Mesothelial cell of epicardium (in vitro differentiated cells): ENCODE results near the gene SETD2. TPM values are rescaled to one million over a fixed set of nuclear protein-coding genes. Genes with fewer than 3 reads are reported as not detected.

ENCODE experiments used
- DNase-seq, 2 experiments: peaks; one replicate each; pipeline ENCODE4 v3.0.0; 2021; ENCODE audit warnings: low spot score in 2 of 2; ENCODE audit not compliant: unreplicated experiment in 2 of 2
- H3K27ac Mint-ChIP-seq: 2 replicates; pipeline ENCODE4 v1.8.0; 2021; ENCODE audit warnings: mixed read lengths
- H3K27me3 Mint-ChIP-seq: 2 replicates; pipeline ENCODE4 v1.8.0; 2021; ENCODE audit warnings: low read depth, mixed read lengths
- H3K36me3 Mint-ChIP-seq: 2 replicates; pipeline ENCODE4 v1.8.0; 2021; ENCODE audit warnings: mixed read lengths
- H3K4me1 Mint-ChIP-seq: 2 replicates; pipeline ENCODE4 v1.8.0; 2021; ENCODE audit warnings: mixed read lengths
- H3K4me3 Mint-ChIP-seq: 2 replicates; pipeline ENCODE4 v1.8.0; 2021; ENCODE audit warnings: mild to moderate bottlenecking, moderate library complexity, mixed read lengths
- H3K9me3 Mint-ChIP-seq: 2 replicates; pipeline ENCODE4 v1.8.0; 2021; ENCODE audit warnings: mixed read lengths
- total RNA-seq: library from RNA; stranded (reverse); gene quantifications from 3 replicates; pipeline ENCODE4 v1.2.1, GENCODE V29; 2021
- TF ChIP-seq, protein P1 (sequence below): fragments of 200-600 bp; sonication (generic); IDR thresholded peaks from one replicate; pipeline ENCODE4 v1.5.0; 2021; ENCODE audit warnings: antibody characterized with exemption; ENCODE audit not compliant: unreplicated experiment

The SETD2 gene
- total RNA-seq, 1 donor from 2014 or later: 73.1 TPM

DNA sequence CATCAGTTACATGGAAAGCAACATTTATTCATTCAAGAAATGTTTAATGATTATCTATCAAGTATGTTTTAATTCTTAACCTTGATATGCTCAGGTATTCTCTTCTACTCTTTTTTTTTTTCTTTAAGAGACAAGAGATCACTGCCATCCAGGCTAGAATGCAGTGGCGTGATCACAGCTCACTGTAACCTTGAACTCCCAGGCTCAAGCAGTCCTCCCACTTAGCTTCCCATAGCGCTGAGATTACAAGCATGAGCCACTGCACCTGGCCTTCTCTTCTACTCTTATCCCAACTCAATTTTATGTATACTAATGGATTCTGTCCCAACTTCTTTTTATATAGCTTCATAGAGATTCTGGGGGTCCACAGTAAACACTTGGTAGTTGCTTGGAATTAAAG lies 50.9 kb downstream of the SETD2 start:
- no peak overlapping the region for H3K4me3 Mint-ChIP-seq
- peaks cover 8% of the 10 kb centered on the region for H3K4me1 Mint-ChIP-seq
- TF ChIP-seq, protein P1, sequence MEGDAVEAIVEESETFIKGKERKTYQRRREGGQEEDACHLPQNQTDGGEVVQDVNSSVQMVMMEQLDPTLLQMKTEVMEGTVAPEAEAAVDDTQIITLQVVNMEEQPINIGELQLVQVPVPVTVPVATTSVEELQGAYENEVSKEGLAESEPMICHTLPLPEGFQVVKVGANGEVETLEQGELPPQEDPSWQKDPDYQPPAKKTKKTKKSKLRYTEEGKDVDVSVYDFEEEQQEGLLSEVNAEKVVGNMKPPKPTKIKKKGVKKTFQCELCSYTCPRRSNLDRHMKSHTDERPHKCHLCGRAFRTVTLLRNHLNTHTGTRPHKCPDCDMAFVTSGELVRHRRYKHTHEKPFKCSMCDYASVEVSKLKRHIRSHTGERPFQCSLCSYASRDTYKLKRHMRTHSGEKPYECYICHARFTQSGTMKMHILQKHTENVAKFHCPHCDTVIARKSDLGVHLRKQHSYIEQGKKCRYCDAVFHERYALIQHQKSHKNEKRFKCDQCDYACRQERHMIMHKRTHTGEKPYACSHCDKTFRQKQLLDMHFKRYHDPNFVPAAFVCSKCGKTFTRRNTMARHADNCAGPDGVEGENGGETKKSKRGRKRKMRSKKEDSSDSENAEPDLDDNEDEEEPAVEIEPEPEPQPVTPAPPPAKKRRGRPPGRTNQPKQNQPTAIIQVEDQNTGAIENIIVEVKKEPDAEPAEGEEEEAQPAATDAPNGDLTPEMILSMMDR: no peak
- no peaks in the 10 kb centered on the region for H3K27me3 Mint-ChIP-seq
- peaks cover 32% of the 10 kb centered on the region for H3K36me3 Mint-ChIP-seq
- H3K9me3 Mint-ChIP-seq: no peaks in the 10 kb centered on the region
- H3K27ac Mint-ChIP-seq: no peak overlapping the region
- no peak for DNase-seq

DNA sequence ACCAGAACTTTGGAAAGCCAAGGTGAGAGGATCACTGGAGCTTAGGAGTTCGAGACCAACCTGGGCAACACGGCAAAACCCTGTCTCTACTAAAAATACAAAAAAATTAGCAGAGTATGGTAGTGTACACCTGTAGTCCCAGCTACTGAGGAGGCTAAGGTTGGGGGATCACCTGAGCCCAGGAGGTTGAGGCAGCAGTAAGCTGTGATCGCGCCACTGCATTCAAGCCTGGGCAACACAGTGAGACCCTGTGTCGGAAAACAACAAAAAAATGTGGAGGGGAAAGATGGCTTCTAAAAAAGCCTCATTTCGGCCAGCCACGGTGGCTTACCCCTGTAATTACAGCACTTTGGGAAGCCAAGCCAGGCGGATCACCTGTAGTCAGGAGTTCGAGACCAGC lies 54.5 kb downstream of the SETD2 start:
- TF ChIP-seq, protein P1: no peak
- no peak for DNase-seq
- peaks cover 36% of the 10 kb centered on the region for H3K36me3 Mint-ChIP-seq
- no peaks in the 10 kb centered on the region for H3K27me3 Mint-ChIP-seq
- no peaks in the 10 kb centered on the region for H3K9me3 Mint-ChIP-seq
- H3K4me1 Mint-ChIP-seq: peaks cover 7% of the 10 kb centered on the region
- H3K4me3 Mint-ChIP-seq: no peak overlapping the region
- peak overlapping the region; percentile 21 for H3K27ac Mint-ChIP-seq

DNA sequence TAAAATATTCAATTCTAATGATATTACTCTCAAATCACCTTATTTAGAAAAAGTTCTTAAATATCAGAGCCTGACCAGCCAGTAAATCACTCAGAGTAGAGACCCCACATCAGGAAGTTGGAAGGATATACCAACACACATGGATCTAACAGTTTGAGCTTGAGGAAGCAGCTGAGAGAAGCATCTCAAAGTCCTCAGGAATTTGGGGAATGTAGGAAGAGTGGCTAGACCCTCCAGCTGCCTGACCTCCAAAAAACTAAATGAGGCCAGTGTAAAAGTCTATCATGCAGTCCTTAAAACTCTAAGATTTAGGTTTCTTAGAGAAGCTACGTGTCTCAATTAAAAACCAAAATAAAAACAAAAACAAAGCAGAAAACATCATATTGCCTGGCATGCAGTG lies 55.4 kb downstream of the SETD2 start:
- no peak overlapping the region for H3K4me3 Mint-ChIP-seq
- H3K9me3 Mint-ChIP-seq: no peaks in the 10 kb centered on the region
- no peak for DNase-seq
- peak overlapping the region; percentile 82 for H3K27ac Mint-ChIP-seq
- H3K4me1 Mint-ChIP-seq: peaks cover 7% of the 10 kb centered on the region
- H3K27me3 Mint-ChIP-seq: no peaks in the 10 kb centered on the region
- peaks cover 31% of the 10 kb centered on the region for H3K36me3 Mint-ChIP-seq
- TF ChIP-seq, protein P1: no peak

DNA sequence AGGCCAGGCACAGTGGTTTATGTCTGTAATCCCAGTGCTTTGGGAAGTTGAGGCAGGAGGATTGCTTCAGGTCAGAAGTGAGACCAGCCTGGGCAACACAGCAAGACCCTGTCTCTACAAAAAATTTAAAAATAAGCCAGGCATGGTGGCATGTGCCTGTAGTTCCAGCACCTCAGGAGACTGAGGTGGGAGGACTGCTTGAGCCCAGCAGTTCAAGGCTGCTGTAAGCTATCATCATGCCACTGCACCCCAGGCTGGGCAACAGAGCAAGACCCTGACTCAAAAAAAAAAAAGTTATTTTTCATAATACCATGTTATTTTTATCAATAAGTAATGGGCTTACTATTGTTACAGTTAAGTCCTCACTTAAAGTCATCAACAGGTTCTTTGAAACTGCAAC lies 59.7 kb downstream of the SETD2 start:
- TF ChIP-seq, protein P1: no peak
- Mint-ChIP-seq H3K9me3 (no peaks in the 10 kb centered on the region), H3K36me3 (peaks cover 25% of the 10 kb centered on the region)

DNA sequence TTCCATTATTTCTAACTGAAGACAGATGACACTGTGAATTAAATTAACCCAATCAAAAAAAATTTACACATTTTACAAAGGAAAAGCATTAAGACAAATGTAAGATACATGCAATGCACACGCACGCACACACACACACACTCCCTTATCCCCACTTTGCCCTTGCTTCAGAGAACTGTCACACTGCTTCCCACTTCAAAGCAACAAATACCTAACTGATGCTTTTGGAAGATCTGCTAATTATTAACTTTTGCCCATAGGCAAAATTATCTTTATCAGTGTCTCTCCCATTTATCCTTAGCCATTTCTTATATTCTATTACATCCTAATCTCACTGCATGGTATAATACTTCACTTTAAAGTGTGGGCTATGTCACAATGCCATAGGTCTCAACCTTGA lies 60.3 kb downstream of the SETD2 start:
- Mint-ChIP-seq H3K27me3 (no peaks in the 10 kb centered on the region), H3K36me3 (peaks cover 26% of the 10 kb centered on the region), H3K27ac (no peak overlapping the region), H3K9me3 (no peaks in the 10 kb centered on the region), H3K4me1 (peaks cover 1% of the 10 kb centered on the region), H3K4me3 (no peak overlapping the region)
- no peak for DNase-seq
- TF ChIP-seq, protein P1: no peak

More for the DNA sequence above, 59.7 kb downstream of the SETD2 start:
- Mint-ChIP-seq H3K27me3 (no peaks in the 10 kb centered on the region), H3K4me3 (no peak overlapping the region), H3K4me1 (peaks cover 4% of the 10 kb centered on the region), H3K27ac (no peak overlapping the region)
- no peak for DNase-seq

DNA sequence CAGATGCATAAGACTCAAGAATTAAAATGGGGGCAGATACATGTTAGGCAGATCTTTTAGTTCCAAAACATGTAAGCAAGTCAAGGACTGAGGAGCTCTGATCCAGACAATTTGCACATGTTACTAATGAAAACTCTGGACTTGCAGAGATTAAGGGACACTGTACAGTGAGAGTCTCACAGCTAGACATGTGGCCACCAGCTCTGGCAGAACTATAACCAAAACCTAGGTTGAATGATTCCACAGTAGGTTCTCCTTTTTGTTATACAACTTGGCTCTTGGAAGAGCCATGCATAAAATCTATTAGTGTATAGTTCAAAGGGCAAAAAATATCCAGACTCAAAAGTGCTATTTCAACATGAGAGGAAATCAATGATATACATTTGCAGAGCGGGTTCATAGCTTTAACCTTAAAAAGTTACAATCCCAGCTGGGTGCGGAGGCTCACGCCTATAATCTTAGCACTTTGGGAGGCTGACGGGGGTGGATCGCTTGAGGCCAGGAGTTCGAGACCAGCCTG lies 61.8 kb downstream of the SETD2 start:
- TF ChIP-seq, protein P1: no peak
- Mint-ChIP-seq H3K4me3 (no peak overlapping the region), H3K4me1 (peaks cover 9% of the 10 kb centered on the region), H3K27me3 (no peaks in the 10 kb centered on the region), H3K36me3 (peaks cover 31% of the 10 kb centered on the region), H3K9me3 (no peaks in the 10 kb centered on the region), H3K27ac (no peak overlapping the region)
- DNase-seq: no peak
